T-cell (primary cell): Measurements from ENCODE around the gene SLC24A4. TPM values are rescaled to one million over a fixed set of nuclear protein-coding genes. Genes with fewer than 3 reads are reported as not detected.

Experiments used
- ATAC-seq, 4 experiments: fragments of 200-7000 bp in 3 of 4; fragments of 150-1000 bp in 1 of 4; cut with Tn5 transposase; replicated peaks in 1 of 4; 1 replicate in 3 of 4; 2 replicates in 1 of 4; pipeline ENCODE4 v1.10.0; 2021; ENCODE audit warnings: moderate library complexity in 3 of 4, mild to moderate bottlenecking in 2 of 4, moderate number of reproducible peaks in 1 of 4
- CTCF ChIA-PET, 2 donors: fragments of 300-600 bp; sonication (Branson Sonifier 250); formaldehyde crosslinking; loops; one replicate each; lab custom pipeline; 2022; ENCODE audit warnings: antibody characterized with exemption in 2 of 2; lab: Charles Lee
- POLR2A ChIA-PET, 2 donors: fragments of 300-600 bp; sonication (Branson Sonifier 250); formaldehyde crosslinking; loops; one replicate each; lab custom pipeline; 2022; ENCODE audit warnings: antibody characterized with exemption in 2 of 2; lab: Charles Lee
- DNase-seq, 35 experiments: peaks; one replicate each; pipeline versions ENCODE4 v3.0.0 to v3.0.0-alpha.2; 2013 to 2023
- H3K27ac ChIP-seq: one replicate; pipeline ENCODE4 v1.5.1; 2013; ENCODE audit warnings: low read length
- H3K27me3 ChIP-seq, 2 experiments: replicated peaks in 1 of 2; 1 replicate in 1 of 2; 2 replicates in 1 of 2; pipeline versions ENCODE4 v1.6.1 to v1.7.0; 2013; ENCODE audit warnings: low read length in 1 of 2, mixed read lengths in 1 of 2; ENCODE audit not compliant: control insufficient read depth in 2 of 2, insufficient read depth in 2 of 2; ENCODE audit errors: extremely low read depth in 1 of 2
- H3K36me3 ChIP-seq, 2 donors: 1 replicate in 1 of 2; 2 replicates in 1 of 2; pipeline versions ENCODE4 v1.6.1 to v1.7.0; 2013; ENCODE audit warnings: low read length in 1 of 2; ENCODE audit not compliant: control insufficient read depth in 2 of 2, insufficient read depth in 1 of 2; ENCODE audit errors: extremely low read depth in 1 of 2
- H3K4me1 ChIP-seq, 2 experiments: 1 replicate in 1 of 2; 2 replicates in 1 of 2; pipeline versions ENCODE4 v1.6.1 to v1.7.0; 2013; ENCODE audit warnings: low read length in 2 of 2, mixed read lengths in 1 of 2; ENCODE audit not compliant: insufficient read depth in 2 of 2, control insufficient read depth in 1 of 2; ENCODE audit errors: extremely low read depth in 1 of 2
- H3K4me3 ChIP-seq, 2 donors: 1 replicate in 1 of 2; 2 replicates in 1 of 2; pipeline versions ENCODE4 v1.5.1 to v1.7.0; 2013; ENCODE audit warnings: mild to moderate bottlenecking in 2 of 2, low read length in 1 of 2, moderate library complexity in 1 of 2; ENCODE audit not compliant: control insufficient read depth in 1 of 2; ENCODE audit errors: extremely low read depth in 1 of 2
- H3K9me3 ChIP-seq: 2 replicates; pipeline ENCODE4 v1.7.0; 2013
- H3K27ac Mint-ChIP-seq, 2 donors: one replicate each; pipeline ENCODE4 v1.8.0; 2020 to 2021; ENCODE audit warnings: mild to moderate bottlenecking in 2 of 2, mixed read lengths in 2 of 2
- H3K27me3 Mint-ChIP-seq, 2 donors: one replicate each; pipeline ENCODE4 v1.8.0; 2021 to 2022; ENCODE audit warnings: mixed read lengths in 2 of 2
- H3K36me3 Mint-ChIP-seq: one replicate; pipeline ENCODE4 v1.8.0; 2021; ENCODE audit warnings: mixed read lengths
- H3K4me1 Mint-ChIP-seq, 3 donors: one replicate each; pipeline ENCODE4 v1.8.0; 2020 to 2022; ENCODE audit warnings: mixed read lengths in 3 of 3, mild to moderate bottlenecking in 1 of 3
- H3K4me3 Mint-ChIP-seq, 3 donors: one replicate each; pipeline ENCODE4 v1.8.0; 2020 to 2022; ENCODE audit warnings: mild to moderate bottlenecking in 3 of 3, mixed read lengths in 3 of 3, moderate library complexity in 3 of 3
- H3K9me3 Mint-ChIP-seq, 3 donors: one replicate each; pipeline ENCODE4 v1.8.0; 2020 to 2022; ENCODE audit warnings: mixed read lengths in 3 of 3
- WGBS: methylation state at CpG from one replicate; pipeline ENCODE4 v1.1.5; 2013; ENCODE audit warnings: missing lambda C conversion rate; ENCODE audit not compliant: insufficient coverage; 5-methylcytosine and 5-hydroxymethylcytosine counted together
- total RNA-seq, 35 experiments: library from RNA in 6 of 35; stranded (reverse) in 6 of 35; fragments of 120-200 nt in 1 of 35; gene quantifications; one replicate each; pipeline versions ENCODE4 v1.2.1 to v1.2.4 and lab custom pipeline; 2013 to 2026

SLC24A4 gene
- total RNA-seq, 5 donors from 2014 or later (not counting 1 experiment from before 2014, with no cell fraction given): 0.14 to 0.15 TPM; not detected in 3

GRCh38 chr14:92486881-92487280, 163.9 kb downstream of the SLC24A4 start:
- Mint-ChIP-seq H3K27ac (no peak overlapping the region), H3K4me1 (no peaks in the 10 kb centered on the region), H3K36me3 (no peaks in the 10 kb centered on the region), H3K27me3 (peaks cover 4 to 6% of the 10 kb centered on the region in 2 donors), H3K4me3 (no peak overlapping the region), H3K9me3 (no peaks in the 10 kb centered on the region)
- H3K4me1 ChIP-seq: no peaks in the 10 kb centered on the region
- no peaks in the 10 kb centered on the region for H3K36me3 ChIP-seq
- ATAC-seq (no peak), DNase-seq (no peak)
- CTCF ChIA-PET: no interaction called here
- POLR2A ChIA-PET: no interaction called here
- peaks cover 0 to 20% of the 10 kb centered on the region in 2 experiments for H3K27me3 ChIP-seq
- WGBS: 76% methylated on average over 2 of the region's 4 CpGs
- H3K9me3 ChIP-seq: no peaks in the 10 kb centered on the region
- H3K27ac ChIP-seq: no peak overlapping the region
- H3K4me3 ChIP-seq: no peak overlapping the region

GRCh38 chr14:92487513-92488133, 164.7 kb downstream of the SLC24A4 start:
- POLR2A ChIA-PET: interaction anchor here in 1 of 2 donors (0.7 kb wide), 1 partner anchor 8 kb away, joined by 3 read pairs; no protein-coding TSS in a partner anchor

GRCh38 chr14:92489394-92490238, 166.7 kb downstream of the SLC24A4 start:
- POLR2A ChIA-PET: interaction anchor here in 1 of 2 donors (0.6 kb wide), 1 partner anchor 80 kb away, joined by 3 read pairs; no protein-coding TSS in a partner anchor
- CTCF ChIA-PET: interaction anchor here in 1 of 2 donors (0.5 kb wide), 1 partner anchor 293 kb away, joined by 3 read pairs; no protein-coding TSS in a partner anchor
- no peak for ATAC-seq
- H3K4me1 Mint-ChIP-seq: no peaks in the 10 kb centered on the region
- no peaks in the 10 kb centered on the region for H3K36me3 ChIP-seq
- H3K27me3 Mint-ChIP-seq: no peaks in the 10 kb centered on the region
- WGBS: 89% methylated on average over 20 of the region's 21 CpGs
- H3K9me3 ChIP-seq: no peaks in the 10 kb centered on the region
- peaks cover 0 to 2% of the 10 kb centered on the region in 2 experiments for H3K4me1 ChIP-seq
- no peak for DNase-seq
- no peaks in the 10 kb centered on the region for H3K9me3 Mint-ChIP-seq
- H3K27me3 ChIP-seq: peaks cover 0 to 12% of the 10 kb centered on the region in 2 experiments
- no peak overlapping the region for H3K27ac ChIP-seq
- no peak overlapping the region for H3K4me3 Mint-ChIP-seq
- H3K36me3 Mint-ChIP-seq: no peaks in the 10 kb centered on the region
- H3K27ac Mint-ChIP-seq: no peak overlapping the region
- no peak overlapping the region for H3K4me3 ChIP-seq

More at GRCh38 chr14:92487513-92488133, 164.7 kb downstream of the SLC24A4 start:
- 83% methylated on average over 4 of the region's 10 CpGs for WGBS
- ATAC-seq (no peak), DNase-seq (no peak)
- Mint-ChIP-seq H3K4me1 (no peaks in the 10 kb centered on the region), H3K4me3 (no peak overlapping the region), H3K27me3 (peaks cover 4 to 6% of the 10 kb centered on the region in 2 donors), H3K36me3 (no peaks in the 10 kb centered on the region), H3K27ac (no peak overlapping the region), H3K9me3 (no peaks in the 10 kb centered on the region)
- CTCF ChIA-PET: interaction anchor here in 1 of 2 donors (0.7 kb wide), 1 partner anchor 21 kb away, joined by 3 read pairs; no protein-coding TSS in a partner anchor
- H3K4me3 ChIP-seq: no peak overlapping the region
- H3K27me3 ChIP-seq: peaks cover 0 to 20% of the 10 kb centered on the region in 2 experiments
- H3K36me3 ChIP-seq: no peaks in the 10 kb centered on the region
- H3K4me1 ChIP-seq: no peaks in the 10 kb centered on the region
- no peaks in the 10 kb centered on the region for H3K9me3 ChIP-seq
- no peak overlapping the region for H3K27ac ChIP-seq

- Mint-ChIP-seq H3K27me3 (no peaks in the 10 kb centered on the region), H3K4me3 (no peak overlapping the region), H3K36me3 (no peaks in the 10 kb centered on the region), H3K27ac (no peak overlapping the region), H3K4me1 (no peaks in the 10 kb centered on the region), H3K9me3 (no peaks in the 10 kb centered on the region)
- Histone ChIP-seq H3K27ac (no peak overlapping the region), H3K27me3 (peaks cover 0 to 12% of the 10 kb centered on the region in 2 experiments), H3K9me3 (no peaks in the 10 kb centered on the region), H3K4me3 (no peak overlapping the region), H3K36me3 (no peaks in the 10 kb centered on the region), H3K4me1 (peaks cover 0 to 2% of the 10 kb centered on the region in 2 experiments)
- ChIA-PET POLR2A (no interaction called here), CTCF (no interaction called here)
- WGBS: 85% methylated on average over 14 of the region's 17 CpGs
- no peak for DNase-seq
- no peak for ATAC-seq
Measured at GRCh38 chr14:92490239-92490959, 167.4 kb downstream of the SLC24A4 start.

- H3K27me3 Mint-ChIP-seq: no peaks in the 10 kb centered on the region
- ATAC-seq (no peak), DNase-seq (no peak)
- Histone ChIP-seq H3K27me3 (peaks cover 0 to 12% of the 10 kb centered on the region in 2 experiments), H3K36me3 (no peaks in the 10 kb centered on the region), H3K27ac (no peak overlapping the region), H3K4me3 (no peak overlapping the region), H3K4me1 (peaks cover 0 to 2% of the 10 kb centered on the region in 2 experiments), H3K9me3 (no peaks in the 10 kb centered on the region)
- H3K27ac Mint-ChIP-seq: no peak overlapping the region
- ChIA-PET CTCF (no interaction called here), POLR2A (no interaction called here)
- H3K4me1 Mint-ChIP-seq: no peaks in the 10 kb centered on the region
- no peaks in the 10 kb centered on the region for H3K9me3 Mint-ChIP-seq
- H3K4me3 Mint-ChIP-seq: no peak overlapping the region
- WGBS: 74% methylated on average over 8 of the region's 8 CpGs
- no peaks in the 10 kb centered on the region for H3K36me3 Mint-ChIP-seq
Measured at GRCh38 chr14:92491782-92492181, 168.8 kb downstream of the SLC24A4 start.

- DNase-seq (no peak), ATAC-seq (no peak)
- H3K36me3 Mint-ChIP-seq: no peaks in the 10 kb centered on the region
- H3K4me1 Mint-ChIP-seq: no peaks in the 10 kb centered on the region
- H3K27ac Mint-ChIP-seq: no peak overlapping the region
- no peaks in the 10 kb centered on the region for H3K36me3 ChIP-seq
- no peaks in the 10 kb centered on the region for H3K27me3 Mint-ChIP-seq
- ChIA-PET CTCF (no interaction called here), POLR2A (no interaction called here)
- peaks cover 0 to 12% of the 10 kb centered on the region in 2 experiments for H3K27me3 ChIP-seq
- no peaks in the 10 kb centered on the region for H3K9me3 ChIP-seq
- WGBS: 69% methylated on average over 4 of the region's 10 CpGs
- H3K27ac ChIP-seq: no peak overlapping the region
- H3K9me3 Mint-ChIP-seq: no peaks in the 10 kb centered on the region
- no peak overlapping the region for H3K4me3 ChIP-seq
- H3K4me1 ChIP-seq: peaks cover 0 to 2% of the 10 kb centered on the region in 2 experiments
- no peak overlapping the region for H3K4me3 Mint-ChIP-seq
Measured at GRCh38 chr14:92492258-92492657, 169.3 kb downstream of the SLC24A4 start.
